CD4-positive, alpha-beta T cell treated with Interleukin-15 for 1 hour (primary cell): ENCODE measurements around the gene ETV4.
A peak's percentile ranks its signal among the peaks of the same experiment; 100 is the strongest.

Experiments
- DNase-seq: peaks from one replicate; pipeline ENCODE4 v3.0.0-alpha.2; 2020

Gene ETV4

GRCh38 chr17:43546319-43547188 is at the start of gene ETV4:
Gene ETV4, minus strand, starts transcription at chr17:43546340. Its CDS starts 723 bp downstream, at chr17:43545617.
- peak; percentile 91 for DNase-seq

- no peak for DNase-seq
These were observed 49.3 kb upstream of the ETV4 start for GRCh38 chr17:43595466-43595865.

GRCh38 chr17:43591779-43592562 is 45.8 kb upstream of the ETV4 start:
- no peak for DNase-seq

GRCh38 chr17:43591001-43591400 is 44.9 kb upstream of the ETV4 start:
- no peak for DNase-seq

- DNase-seq, result no peak
These were observed 42.7 kb upstream of the ETV4 start for GRCh38 chr17:43588664-43589435.

- no peak for DNase-seq
These were observed 42.0 kb upstream of the ETV4 start for GRCh38 chr17:43588121-43588520.

GRCh38 chr17:43587647-43588046 is 41.5 kb upstream of the ETV4 start:
- no peak for DNase-seq

GRCh38 chr17:43584666-43585102 is 38.5 kb upstream of the ETV4 start:
- no peak for DNase-seq

- DNase-seq, result no peak
These were observed 37.2 kb upstream of the ETV4 start for GRCh38 chr17:43583332-43583731.

- DNase-seq, result no peak
These were observed 35.5 kb upstream of the ETV4 start for GRCh38 chr17:43581613-43582012.

- no peak for DNase-seq
These were observed 35.0 kb upstream of the ETV4 start for GRCh38 chr17:43581130-43581529.

GRCh38 chr17:43579566-43580140 is 33.5 kb upstream of the ETV4 start:
- no peak for DNase-seq

GRCh38 chr17:43578699-43579565 is 32.8 kb upstream of the ETV4 start:
- DNase-seq, result peak; percentile 62

- no peak for DNase-seq
These were observed 32.2 kb upstream of the ETV4 start for GRCh38 chr17:43578404-43578698.

GRCh38 chr17:43577664-43578403 is 31.7 kb upstream of the ETV4 start:
- no peak for DNase-seq

- peak; percentile 60 for DNase-seq
These were observed 30.6 kb upstream of the ETV4 start for GRCh38 chr17:43576563-43577229.

- no peak for DNase-seq
These were observed 28.9 kb upstream of the ETV4 start for GRCh38 chr17:43574896-43575525.

GRCh38 chr17:43574348-43574747 is 28.2 kb upstream of the ETV4 start:
- no peak for DNase-seq

GRCh38 chr17:43573579-43574321 is 27.6 kb upstream of the ETV4 start:
- no peak for DNase-seq
